ENCODE measurements around the gene P4HA2.

Gene P4HA2

GRCh38 chr5:132205385-132206125, 22.1 kb downstream of the P4HA2 start:
- Histone ChIP-seq H3K27ac (ENCODE audit: low read depth, low read length) (no peak overlapping the region), H3K36me3 (ENCODE audit: control insufficient read depth, insufficient read depth, low read length) (peaks cover 3% of the 10 kb centered on the region), H3K27me3 (ENCODE audit: control insufficient read depth, insufficient read depth, low read length) (no peaks in the 10 kb centered on the region), H3K9me3 (ENCODE audit: control insufficient read depth, insufficient read depth, low read depth, low read length) (no peaks in the 10 kb centered on the region), H3K4me3 (ENCODE audit: low read depth, low read length) (no peak overlapping the region), H3K4me1 (ENCODE audit: control insufficient read depth, insufficient read depth, low read length) (no peaks in the 10 kb centered on the region), H3K9ac (ENCODE audit: low read length) (no peak overlapping the region)

GRCh38 chr5:132204371-132205135, 23.1 kb downstream of the P4HA2 start:
- Histone ChIP-seq H3K4me3 (ENCODE audit: low read depth, low read length) (no peak overlapping the region), H3K27me3 (ENCODE audit: control insufficient read depth, insufficient read depth, low read length) (no peaks in the 10 kb centered on the region), H3K9me3 (ENCODE audit: control insufficient read depth, insufficient read depth, low read depth, low read length) (no peaks in the 10 kb centered on the region), H3K9ac (ENCODE audit: low read length) (no peak overlapping the region), H3K4me1 (ENCODE audit: control insufficient read depth, insufficient read depth, low read length) (no peaks in the 10 kb centered on the region), H3K36me3 (ENCODE audit: control insufficient read depth, insufficient read depth, low read length) (no peaks in the 10 kb centered on the region), H3K27ac (ENCODE audit: low read depth, low read length) (no peak overlapping the region)

- Histone ChIP-seq H3K4me1 (ENCODE audit: control insufficient read depth, insufficient read depth, low read length) (no peaks in the 10 kb centered on the region), H3K36me3 (ENCODE audit: control insufficient read depth, insufficient read depth, low read length) (no peaks in the 10 kb centered on the region), H3K27ac (ENCODE audit: low read depth, low read length) (no peak overlapping the region), H3K9me3 (ENCODE audit: control insufficient read depth, insufficient read depth, low read depth, low read length) (no peaks in the 10 kb centered on the region), H3K9ac (ENCODE audit: low read length) (no peak overlapping the region), H3K4me3 (ENCODE audit: low read depth, low read length) (no peak overlapping the region), H3K27me3 (ENCODE audit: control insufficient read depth, insufficient read depth, low read length) (no peaks in the 10 kb centered on the region)
Observed at GRCh38 chr5:132203916-132204315, 23.7 kb downstream of the P4HA2 start.

- no peaks in the 10 kb centered on the region for H3K4me1 ChIP-seq (ENCODE audit: control insufficient read depth, insufficient read depth, low read length)
- H3K36me3 ChIP-seq (ENCODE audit: control insufficient read depth, insufficient read depth, low read length) = no peaks in the 10 kb centered on the region
- no peak overlapping the region for H3K9ac ChIP-seq (ENCODE audit: low read length)
- no peaks in the 10 kb centered on the region for H3K9me3 ChIP-seq (ENCODE audit: control insufficient read depth, insufficient read depth, low read depth, low read length)
- H3K4me3 ChIP-seq (ENCODE audit: low read depth, low read length) = no peak overlapping the region
- no peaks in the 10 kb centered on the region for H3K27me3 ChIP-seq (ENCODE audit: control insufficient read depth, insufficient read depth, low read length)
- H3K27ac ChIP-seq (ENCODE audit: low read depth, low read length) = no peak overlapping the region
Observed at GRCh38 chr5:132203464-132203818, 24.2 kb downstream of the P4HA2 start.

GRCh38 chr5:132202711-132203463, 24.8 kb downstream of the P4HA2 start:
- H3K36me3 ChIP-seq (ENCODE audit: control insufficient read depth, insufficient read depth, low read length) = no peaks in the 10 kb centered on the region
- H3K9ac ChIP-seq (ENCODE audit: low read length) = no peak overlapping the region
- no peaks in the 10 kb centered on the region for H3K9me3 ChIP-seq (ENCODE audit: control insufficient read depth, insufficient read depth, low read depth, low read length)
- H3K27me3 ChIP-seq (ENCODE audit: control insufficient read depth, insufficient read depth, low read length) = no peaks in the 10 kb centered on the region
- H3K27ac ChIP-seq (ENCODE audit: low read depth, low read length) = no peak overlapping the region
- H3K4me1 ChIP-seq (ENCODE audit: control insufficient read depth, insufficient read depth, low read length) = no peaks in the 10 kb centered on the region
- H3K4me3 ChIP-seq (ENCODE audit: low read depth, low read length) = no peak overlapping the region

GRCh38 chr5:132199116-132199680, 28.5 kb downstream of the P4HA2 start:
- Histone ChIP-seq H3K4me3 (ENCODE audit: low read depth, low read length) (no peak overlapping the region), H3K36me3 (ENCODE audit: control insufficient read depth, insufficient read depth, low read length) (no peaks in the 10 kb centered on the region), H3K4me1 (ENCODE audit: control insufficient read depth, insufficient read depth, low read length) (no peaks in the 10 kb centered on the region), H3K27ac (ENCODE audit: low read depth, low read length) (no peak overlapping the region), H3K9ac (ENCODE audit: low read length) (no peak overlapping the region), H3K27me3 (ENCODE audit: control insufficient read depth, insufficient read depth, low read length) (no peaks in the 10 kb centered on the region), H3K9me3 (ENCODE audit: control insufficient read depth, insufficient read depth, low read depth, low read length) (no peaks in the 10 kb centered on the region)

- Histone ChIP-seq H3K9me3 (ENCODE audit: control insufficient read depth, insufficient read depth, low read depth, low read length) (no peaks in the 10 kb centered on the region), H3K9ac (ENCODE audit: low read length) (no peak overlapping the region), H3K4me3 (ENCODE audit: low read depth, low read length) (no peak overlapping the region), H3K27me3 (ENCODE audit: control insufficient read depth, insufficient read depth, low read length) (no peaks in the 10 kb centered on the region), H3K36me3 (ENCODE audit: control insufficient read depth, insufficient read depth, low read length) (no peaks in the 10 kb centered on the region), H3K4me1 (ENCODE audit: control insufficient read depth, insufficient read depth, low read length) (no peaks in the 10 kb centered on the region), H3K27ac (ENCODE audit: low read depth, low read length) (no peak overlapping the region)
Observed at GRCh38 chr5:132198571-132198970, 29.1 kb downstream of the P4HA2 start.

GRCh38 chr5:132195727-132196126, 31.9 kb downstream of the P4HA2 start:
- Histone ChIP-seq H3K9me3 (ENCODE audit: control insufficient read depth, insufficient read depth, low read depth, low read length) (no peaks in the 10 kb centered on the region), H3K4me1 (ENCODE audit: control insufficient read depth, insufficient read depth, low read length) (no peaks in the 10 kb centered on the region), H3K27me3 (ENCODE audit: control insufficient read depth, insufficient read depth, low read length) (no peaks in the 10 kb centered on the region), H3K9ac (ENCODE audit: low read length) (no peak overlapping the region), H3K27ac (ENCODE audit: low read depth, low read length) (no peak overlapping the region), H3K4me3 (ENCODE audit: low read depth, low read length) (no peak overlapping the region), H3K36me3 (ENCODE audit: control insufficient read depth, insufficient read depth, low read length) (no peaks in the 10 kb centered on the region)

- Histone ChIP-seq H3K27me3 (ENCODE audit: control insufficient read depth, insufficient read depth, low read length) (no peaks in the 10 kb centered on the region), H3K9ac (ENCODE audit: low read length) (no peak overlapping the region), H3K36me3 (ENCODE audit: control insufficient read depth, insufficient read depth, low read length) (no peaks in the 10 kb centered on the region), H3K27ac (ENCODE audit: low read depth, low read length) (no peak overlapping the region), H3K9me3 (ENCODE audit: control insufficient read depth, insufficient read depth, low read depth, low read length) (no peaks in the 10 kb centered on the region), H3K4me3 (ENCODE audit: low read depth, low read length) (no peak overlapping the region), H3K4me1 (ENCODE audit: control insufficient read depth, insufficient read depth, low read length) (no peaks in the 10 kb centered on the region)
Observed at GRCh38 chr5:132193165-132193694, 34.4 kb downstream of the P4HA2 start.

GRCh38 chr5:132190161-132190817, 37.4 kb downstream of the P4HA2 start:
- Histone ChIP-seq H3K27me3 (ENCODE audit: control insufficient read depth, insufficient read depth, low read length) (no peaks in the 10 kb centered on the region), H3K4me1 (ENCODE audit: control insufficient read depth, insufficient read depth, low read length) (no peaks in the 10 kb centered on the region), H3K9me3 (ENCODE audit: control insufficient read depth, insufficient read depth, low read depth, low read length) (no peaks in the 10 kb centered on the region), H3K9ac (ENCODE audit: low read length) (no peak overlapping the region), H3K4me3 (ENCODE audit: low read depth, low read length) (no peak overlapping the region), H3K36me3 (ENCODE audit: control insufficient read depth, insufficient read depth, low read length) (no peaks in the 10 kb centered on the region), H3K27ac (ENCODE audit: low read depth, low read length) (no peak overlapping the region)

Data from HUES6 (cell line).